SH-SY5Y (cell line): Measurements from ENCODE around the gene SYPL1.

ENCODE experiments used
- GATA2 ChIP-seq: IDR thresholded peaks from 2 replicates; pipeline ENCODE4 v1.6.1; 2011; ENCODE audit warnings: mild to moderate bottlenecking, low read depth, low read length
- GATA3 ChIP-seq: IDR thresholded peaks from 2 replicates; pipeline ENCODE4 v1.6.1; 2011; ENCODE audit warnings: low read depth, mild to moderate bottlenecking, low read length, moderate library complexity

Gene SYPL1

DNA sequence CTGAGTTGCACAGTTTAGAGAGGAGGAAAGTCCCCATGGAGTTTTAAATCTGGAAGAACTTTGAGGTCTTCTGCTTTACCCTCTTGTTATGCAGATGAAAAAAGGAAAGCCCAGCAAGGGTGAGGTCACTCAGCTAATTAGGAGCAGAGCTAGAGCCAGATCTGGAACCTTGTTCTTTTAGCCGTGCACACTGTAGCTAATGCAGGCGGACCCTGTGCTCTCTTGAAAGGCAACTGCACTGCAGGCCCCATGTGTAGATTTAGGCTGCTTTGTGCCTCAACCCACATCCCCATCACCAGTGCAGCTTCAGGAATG lies 63.4 kb downstream of the SYPL1 start:
- TF ChIP-seq GATA3 (no peak), GATA2 (no peak)

GRCh38 chr7:106047818-106048705 lies 64.0 kb downstream of the SYPL1 start:
- no peak for TF ChIP-seq GATA2
- no peak for TF ChIP-seq GATA3

DNA sequence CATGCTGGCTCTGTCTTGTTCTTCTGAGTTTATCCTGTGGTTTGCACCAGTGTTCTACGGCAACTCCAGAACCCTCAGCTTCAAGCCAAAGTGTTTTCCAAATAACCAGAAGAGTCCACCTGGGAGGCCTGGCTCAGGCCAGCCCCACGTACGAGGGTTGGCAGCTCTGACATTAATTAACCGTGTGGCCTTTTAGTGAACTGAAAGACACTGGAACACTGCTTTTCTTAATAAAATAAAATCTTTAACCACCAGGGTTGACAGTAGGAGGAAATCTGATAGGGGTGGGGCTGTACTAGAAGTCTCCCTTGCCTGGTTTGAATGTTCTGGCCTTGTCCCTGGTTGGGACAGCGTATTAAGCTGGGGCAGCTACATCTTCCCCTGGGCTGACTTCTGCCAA lies 64.9 kb downstream of the SYPL1 start:
- TF ChIP-seq GATA3, result no peak
- TF ChIP-seq GATA2, result no peak

DNA sequence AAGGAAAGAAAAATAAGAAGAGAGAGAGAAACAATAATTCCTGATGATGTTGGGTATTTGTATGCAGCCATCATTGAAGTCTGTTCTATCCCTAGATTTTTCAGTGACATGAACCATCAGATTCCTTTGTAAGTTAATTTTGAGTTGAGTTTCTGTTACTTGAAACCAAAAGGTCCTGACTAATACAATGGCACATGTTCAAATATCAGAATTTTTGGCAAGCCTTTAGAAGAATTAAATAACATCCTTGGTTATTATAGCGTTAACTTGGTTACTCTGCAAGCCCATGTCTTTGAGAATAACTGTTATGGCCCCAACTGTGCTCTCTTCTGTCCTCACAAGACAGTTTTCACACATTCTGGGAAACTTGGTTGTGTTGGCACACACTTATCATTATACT lies 66.5 kb downstream of the SYPL1 start:
- no peak for TF ChIP-seq GATA2
- TF ChIP-seq GATA3, result no peak

GRCh38 chr7:106045139-106045538 lies 67.0 kb downstream of the SYPL1 start:
- no peak for TF ChIP-seq GATA2
- no peak for TF ChIP-seq GATA3

DNA sequence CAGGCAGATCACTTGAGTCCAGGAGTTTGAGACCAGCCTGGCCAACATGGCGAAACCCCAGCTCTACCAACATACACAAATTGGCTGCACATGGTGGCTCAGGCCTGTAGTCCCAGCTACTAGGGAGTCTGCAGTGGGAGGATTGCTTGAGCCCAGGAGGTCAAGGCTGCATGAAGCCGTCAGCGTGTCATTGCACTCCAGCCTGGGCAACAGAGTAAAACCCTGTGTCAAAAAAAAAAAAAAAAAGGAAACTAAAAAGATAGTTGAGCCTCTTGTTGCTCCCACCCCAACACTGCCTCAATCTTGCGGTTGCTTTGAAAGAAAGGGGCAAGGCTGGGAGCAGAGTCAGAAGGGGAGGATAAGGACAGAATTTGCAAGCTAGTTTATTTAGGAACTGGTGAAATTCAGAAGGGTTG lies 69.9 kb downstream of the SYPL1 start:
- TF ChIP-seq GATA2 (no peak), GATA3 (no peak)

- TF ChIP-seq GATA3 (peak; percentile 62; the same call in 1 of the 2 replicates), GATA2 (peak; percentile 94)
Measured at GRCh38 chr7:106041140-106041717, 70.9 kb downstream of the SYPL1 start.
